Central memory CD8-positive, alpha-beta T cell (primary cell): ENCODE results near the gene SNF8.

Experiments
- ATAC-seq: fragments of 150-1000 bp; cut with Tn5 transposase; replicated peaks from 2 replicates; pipeline ENCODE4 v1.10.0; 2022; ENCODE audit warnings: mild to moderate bottlenecking, moderate FRiP score, moderate number of reproducible peaks; ENCODE audit not compliant: poor library complexity, severe bottlenecking; ENCODE audit errors: extremely low read depth
- DNase-seq, 2 donors: peaks; one replicate each; pipeline ENCODE4 v3.0.0; 2021; ENCODE audit warnings: low spot score in 2 of 2
- H3K27ac Mint-ChIP-seq: one replicate; pipeline ENCODE4 v1.8.0; 2022; ENCODE audit warnings: low read depth, mild to moderate bottlenecking, moderate library complexity, mixed read lengths
- H3K27me3 Mint-ChIP-seq: one replicate; pipeline ENCODE4 v1.8.0; 2022; ENCODE audit warnings: mixed read lengths
- H3K36me3 Mint-ChIP-seq: one replicate; pipeline ENCODE4 v1.8.0; 2022; ENCODE audit warnings: mild to moderate bottlenecking, moderate library complexity, mixed read lengths; ENCODE audit not compliant: insufficient read depth
- H3K4me1 Mint-ChIP-seq: one replicate; pipeline ENCODE4 v1.8.0; 2022; ENCODE audit warnings: mixed read lengths
- H3K4me3 Mint-ChIP-seq: one replicate; pipeline ENCODE4 v1.8.0; 2022; ENCODE audit warnings: mild to moderate bottlenecking, moderate library complexity, mixed read lengths
- H3K9me3 Mint-ChIP-seq: one replicate; pipeline ENCODE4 v1.8.0; 2022; ENCODE audit warnings: mixed read lengths

Gene SNF8

GRCh38 chr17:48894886-48895285 lies 49.8 kb downstream of the SNF8 start:
- H3K4me1 Mint-ChIP-seq = peaks cover 22% of the 10 kb centered on the region
- H3K4me3 Mint-ChIP-seq = no peak overlapping the region
- H3K27me3 Mint-ChIP-seq = no peaks in the 10 kb centered on the region
- H3K9me3 Mint-ChIP-seq = no peaks in the 10 kb centered on the region
- no peak for DNase-seq
- H3K27ac Mint-ChIP-seq = no peak overlapping the region
- no peak for ATAC-seq
- peaks cover 30% of the 10 kb centered on the region for H3K36me3 Mint-ChIP-seq

- H3K27me3 Mint-ChIP-seq = no peaks in the 10 kb centered on the region
- H3K9me3 Mint-ChIP-seq = no peaks in the 10 kb centered on the region
- H3K27ac Mint-ChIP-seq = peak overlapping the region; percentile 22
- H3K36me3 Mint-ChIP-seq = peaks cover 30% of the 10 kb centered on the region
- ATAC-seq = no peak
- H3K4me1 Mint-ChIP-seq = peaks cover 22% of the 10 kb centered on the region
- peak overlapping the region; percentile 88 for H3K4me3 Mint-ChIP-seq
- DNase-seq = no peak
These were observed 50.8 kb downstream of the SNF8 start for GRCh38 chr17:48893646-48894508.

- DNase-seq = no peak
- H3K27ac Mint-ChIP-seq = peak overlapping the region; percentile 94
- H3K4me1 Mint-ChIP-seq = peaks cover 22% of the 10 kb centered on the region
- ATAC-seq = peak; percentile 47
- peaks cover 28% of the 10 kb centered on the region for H3K36me3 Mint-ChIP-seq
- H3K27me3 Mint-ChIP-seq = no peaks in the 10 kb centered on the region
- H3K4me3 Mint-ChIP-seq = peak overlapping the region; percentile 88
- H3K9me3 Mint-ChIP-seq = no peaks in the 10 kb centered on the region
These were observed 51.5 kb downstream of the SNF8 start for GRCh38 chr17:48892940-48893645.

GRCh38 chr17:48890086-48890485 lies 54.6 kb downstream of the SNF8 start:
- no peak for ATAC-seq
- H3K4me3 Mint-ChIP-seq = no peak overlapping the region
- no peak for DNase-seq
- H3K36me3 Mint-ChIP-seq = peaks cover 19% of the 10 kb centered on the region
- no peak overlapping the region for H3K27ac Mint-ChIP-seq
- H3K27me3 Mint-ChIP-seq = no peaks in the 10 kb centered on the region
- H3K9me3 Mint-ChIP-seq = no peaks in the 10 kb centered on the region
- peaks cover 22% of the 10 kb centered on the region for H3K4me1 Mint-ChIP-seq

- ATAC-seq (no peak), DNase-seq (no peak)
- Mint-ChIP-seq H3K36me3 (no peaks in the 10 kb centered on the region), H3K9me3 (no peaks in the 10 kb centered on the region), H3K27me3 (no peaks in the 10 kb centered on the region), H3K27ac (no peak overlapping the region), H3K4me3 (no peak overlapping the region), H3K4me1 (no peaks in the 10 kb centered on the region)
These were observed 61.5 kb downstream of the SNF8 start for GRCh38 chr17:48883171-48883570.

- Mint-ChIP-seq H3K36me3 (no peaks in the 10 kb centered on the region), H3K27me3 (no peaks in the 10 kb centered on the region), H3K4me3 (no peak overlapping the region), H3K27ac (no peak overlapping the region), H3K4me1 (no peaks in the 10 kb centered on the region), H3K9me3 (no peaks in the 10 kb centered on the region)
- ATAC-seq = no peak
- DNase-seq = no peak
These were observed 62.4 kb downstream of the SNF8 start for GRCh38 chr17:48882272-48882671.
